ENCODE results near the gene TNRC6C. TPM values are rescaled to one million over a fixed set of nuclear protein-coding genes. Genes with fewer than 3 reads are reported as not detected.

The TNRC6C gene
- total and polyA plus RNA-seq, 9 of the 15 experiments (the other 6 are each of a cell fraction or from before 2014, with no cell fraction given), result 0.20 to 4.9 (median 2.3) TPM

DNA sequence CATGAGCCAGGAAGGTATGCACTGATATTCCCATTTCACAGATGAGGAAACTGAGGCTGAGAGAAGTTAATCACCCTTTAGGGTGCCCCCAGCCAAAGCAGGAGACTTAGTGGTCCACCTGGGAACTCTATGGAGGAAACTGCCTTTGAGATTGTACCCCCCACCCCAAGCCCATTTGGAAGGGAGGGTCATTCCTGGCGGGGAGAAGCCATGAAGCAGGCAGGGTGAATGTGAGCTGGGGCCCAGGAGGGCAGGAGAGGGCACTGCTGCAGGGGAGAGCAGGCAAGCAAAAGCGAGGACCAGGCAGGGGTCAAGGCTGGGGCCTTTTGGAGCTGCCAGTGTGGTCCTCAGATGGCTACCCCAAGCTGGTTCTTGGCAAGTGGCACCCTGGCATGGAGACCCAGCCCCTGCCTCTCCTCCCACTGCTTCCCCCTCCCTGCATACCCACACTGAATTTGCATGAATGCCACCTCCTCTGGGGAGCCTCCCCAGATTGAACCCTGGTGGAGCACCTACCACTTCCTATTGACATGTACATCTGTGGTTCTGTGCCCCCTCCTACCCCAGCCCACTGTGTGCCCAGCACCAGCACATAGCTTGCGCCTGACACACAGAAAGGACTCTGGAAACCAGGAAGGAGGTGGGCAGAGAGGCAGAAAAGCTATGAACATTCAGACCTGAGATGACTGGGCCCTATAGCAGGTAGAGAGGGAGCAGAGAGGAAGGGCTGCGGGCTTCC lies 171.0 kb downstream of the TNRC6C start (continued):
- TF ChIP-seq, protein P1, sequence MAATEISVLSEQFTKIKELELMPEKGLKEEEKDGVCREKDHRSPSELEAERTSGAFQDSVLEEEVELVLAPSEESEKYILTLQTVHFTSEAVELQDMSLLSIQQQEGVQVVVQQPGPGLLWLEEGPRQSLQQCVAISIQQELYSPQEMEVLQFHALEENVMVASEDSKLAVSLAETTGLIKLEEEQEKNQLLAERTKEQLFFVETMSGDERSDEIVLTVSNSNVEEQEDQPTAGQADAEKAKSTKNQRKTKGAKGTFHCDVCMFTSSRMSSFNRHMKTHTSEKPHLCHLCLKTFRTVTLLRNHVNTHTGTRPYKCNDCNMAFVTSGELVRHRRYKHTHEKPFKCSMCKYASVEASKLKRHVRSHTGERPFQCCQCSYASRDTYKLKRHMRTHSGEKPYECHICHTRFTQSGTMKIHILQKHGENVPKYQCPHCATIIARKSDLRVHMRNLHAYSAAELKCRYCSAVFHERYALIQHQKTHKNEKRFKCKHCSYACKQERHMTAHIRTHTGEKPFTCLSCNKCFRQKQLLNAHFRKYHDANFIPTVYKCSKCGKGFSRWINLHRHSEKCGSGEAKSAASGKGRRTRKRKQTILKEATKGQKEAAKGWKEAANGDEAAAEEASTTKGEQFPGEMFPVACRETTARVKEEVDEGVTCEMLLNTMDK (IDR thresholded peaks at IDR 0.05; ENCODE audit: borderline replicate concordance, insufficient read depth, low read depth, low read length, poor library complexity, severe bottlenecking), result no peak
- TF ChIP-seq PHB (CRISPR knock-in tag; IDR thresholded peaks at IDR 0.05) (no peak), CBFA2T3 (IDR thresholded peaks at IDR 0.05) (no peak), ELF2 (CRISPR knock-in tag; IDR thresholded peaks at IDR 0.05) (no peak), ETV1 (tag; conservative IDR thresholded peaks at IDR 0.05; ENCODE audit: low read depth) (no peak), TBP (optimal IDR thresholded peaks at IDR 0.05; ENCODE audit: low read depth, low read length) (no peak), CHCHD3 (CRISPR knock-in tag; IDR thresholded peaks at IDR 0.05) (no peak), NFATC3 (IDR thresholded peaks at IDR 0.05) (no peak), KDM4B (IDR thresholded peaks at IDR 0.05; ENCODE audit: borderline replicate concordance in 2 of 2, low read depth in 1 of 2) (no peak), SMARCA5 (IDR thresholded peaks at IDR 0.05) (peak; percentile 95), NCOR1 (IDR thresholded peaks at IDR 0.05) (no peak)
- TF ChIP-seq, protein P2, sequence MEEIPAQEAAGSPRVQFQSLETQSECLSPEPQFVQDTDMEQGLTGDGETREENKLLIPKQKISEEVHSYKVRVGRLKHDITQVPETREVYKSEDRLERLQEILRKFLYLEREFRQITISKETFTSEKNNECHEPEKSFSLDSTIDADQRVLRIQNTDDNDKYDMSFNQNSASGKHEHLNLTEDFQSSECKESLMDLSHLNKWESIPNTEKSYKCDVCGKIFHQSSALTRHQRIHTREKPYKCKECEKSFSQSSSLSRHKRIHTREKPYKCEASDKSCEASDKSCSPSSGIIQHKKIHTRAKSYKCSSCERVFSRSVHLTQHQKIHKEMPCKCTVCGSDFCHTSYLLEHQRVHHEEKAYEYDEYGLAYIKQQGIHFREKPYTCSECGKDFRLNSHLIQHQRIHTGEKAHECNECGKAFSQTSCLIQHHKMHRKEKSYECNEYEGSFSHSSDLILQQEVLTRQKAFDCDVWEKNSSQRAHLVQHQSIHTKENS (CRISPR knock-in tag; IDR thresholded peaks at IDR 0.05), result no peak
- TF ChIP-seq, protein P3, sequence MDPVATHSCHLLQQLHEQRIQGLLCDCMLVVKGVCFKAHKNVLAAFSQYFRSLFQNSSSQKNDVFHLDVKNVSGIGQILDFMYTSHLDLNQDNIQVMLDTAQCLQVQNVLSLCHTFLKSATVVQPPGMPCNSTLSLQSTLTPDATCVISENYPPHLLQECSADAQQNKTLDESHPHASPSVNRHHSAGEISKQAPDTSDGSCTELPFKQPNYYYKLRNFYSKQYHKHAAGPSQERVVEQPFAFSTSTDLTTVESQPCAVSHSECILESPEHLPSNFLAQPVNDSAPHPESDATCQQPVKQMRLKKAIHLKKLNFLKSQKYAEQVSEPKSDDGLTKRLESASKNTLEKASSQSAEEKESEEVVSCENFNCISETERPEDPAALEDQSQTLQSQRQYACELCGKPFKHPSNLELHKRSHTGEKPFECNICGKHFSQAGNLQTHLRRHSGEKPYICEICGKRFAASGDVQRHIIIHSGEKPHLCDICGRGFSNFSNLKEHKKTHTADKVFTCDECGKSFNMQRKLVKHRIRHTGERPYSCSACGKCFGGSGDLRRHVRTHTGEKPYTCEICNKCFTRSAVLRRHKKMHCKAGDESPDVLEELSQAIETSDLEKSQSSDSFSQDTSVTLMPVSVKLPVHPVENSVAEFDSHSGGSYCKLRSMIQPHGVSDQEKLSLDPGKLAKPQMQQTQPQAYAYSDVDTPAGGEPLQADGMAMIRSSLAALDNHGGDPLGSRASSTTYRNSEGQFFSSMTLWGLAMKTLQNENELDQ (CRISPR knock-in tag; IDR thresholded peaks at IDR 0.05; ENCODE audit: borderline replicate concordance), result no peak
- TF ChIP-seq, protein P4, sequence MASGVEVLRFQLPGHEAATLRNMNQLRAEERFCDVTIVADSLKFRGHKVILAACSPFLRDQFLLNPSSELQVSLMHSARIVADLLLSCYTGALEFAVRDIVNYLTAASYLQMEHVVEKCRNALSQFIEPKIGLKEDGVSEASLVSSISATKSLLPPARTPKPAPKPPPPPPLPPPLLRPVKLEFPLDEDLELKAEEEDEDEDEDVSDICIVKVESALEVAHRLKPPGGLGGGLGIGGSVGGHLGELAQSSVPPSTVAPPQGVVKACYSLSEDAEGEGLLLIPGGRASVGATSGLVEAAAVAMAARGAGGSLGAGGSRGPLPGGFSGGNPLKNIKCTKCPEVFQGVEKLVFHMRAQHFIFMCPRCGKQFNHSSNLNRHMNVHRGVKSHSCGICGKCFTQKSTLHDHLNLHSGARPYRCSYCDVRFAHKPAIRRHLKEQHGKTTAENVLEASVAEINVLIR (CRISPR knock-in tag; IDR thresholded peaks at IDR 0.05), result no peak
- TF ChIP-seq, protein P5, sequence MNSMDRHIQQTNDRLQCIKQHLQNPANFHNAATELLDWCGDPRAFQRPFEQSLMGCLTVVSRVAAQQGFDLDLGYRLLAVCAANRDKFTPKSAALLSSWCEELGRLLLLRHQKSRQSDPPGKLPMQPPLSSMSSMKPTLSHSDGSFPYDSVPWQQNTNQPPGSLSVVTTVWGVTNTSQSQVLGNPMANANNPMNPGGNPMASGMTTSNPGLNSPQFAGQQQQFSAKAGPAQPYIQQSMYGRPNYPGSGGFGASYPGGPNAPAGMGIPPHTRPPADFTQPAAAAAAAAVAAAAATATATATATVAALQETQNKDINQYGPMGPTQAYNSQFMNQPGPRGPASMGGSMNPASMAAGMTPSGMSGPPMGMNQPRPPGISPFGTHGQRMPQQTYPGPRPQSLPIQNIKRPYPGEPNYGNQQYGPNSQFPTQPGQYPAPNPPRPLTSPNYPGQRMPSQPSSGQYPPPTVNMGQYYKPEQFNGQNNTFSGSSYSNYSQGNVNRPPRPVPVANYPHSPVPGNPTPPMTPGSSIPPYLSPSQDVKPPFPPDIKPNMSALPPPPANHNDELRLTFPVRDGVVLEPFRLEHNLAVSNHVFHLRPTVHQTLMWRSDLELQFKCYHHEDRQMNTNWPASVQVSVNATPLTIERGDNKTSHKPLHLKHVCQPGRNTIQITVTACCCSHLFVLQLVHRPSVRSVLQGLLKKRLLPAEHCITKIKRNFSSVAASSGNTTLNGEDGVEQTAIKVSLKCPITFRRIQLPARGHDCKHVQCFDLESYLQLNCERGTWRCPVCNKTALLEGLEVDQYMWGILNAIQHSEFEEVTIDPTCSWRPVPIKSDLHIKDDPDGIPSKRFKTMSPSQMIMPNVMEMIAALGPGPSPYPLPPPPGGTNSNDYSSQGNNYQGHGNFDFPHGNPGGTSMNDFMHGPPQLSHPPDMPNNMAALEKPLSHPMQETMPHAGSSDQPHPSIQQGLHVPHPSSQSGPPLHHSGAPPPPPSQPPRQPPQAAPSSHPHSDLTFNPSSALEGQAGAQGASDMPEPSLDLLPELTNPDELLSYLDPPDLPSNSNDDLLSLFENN (IDR thresholded peaks at IDR 0.05; ENCODE audit: low read depth in 2 of 2, low read length in 2 of 2), result no peak
